Colonic mucosa (tissue), 4 donors: Measurements from ENCODE around the gene MIB1. TPM values are rescaled to one million over a fixed set of nuclear protein-coding genes. Genes with fewer than 3 reads are reported as not detected.

ENCODE experiments used
- DNase-seq: peaks from one replicate; pipeline ENCODE4 v3.0.0-alpha.2; 2020
- H3K27ac ChIP-seq: fragments of 200-600 bp; one replicate; pipeline ENCODE4 v1.8.0; 2021
- H3K27me3 ChIP-seq: fragments of 200-600 bp; one replicate; pipeline ENCODE4 v1.8.0; 2021
- H3K36me3 ChIP-seq: fragments of 200-600 bp; one replicate; pipeline ENCODE4 v1.8.0; 2021
- H3K4me1 ChIP-seq: fragments of 200-600 bp; one replicate; pipeline ENCODE4 v1.8.0; 2021; ENCODE audit warnings: mild to moderate bottlenecking
- H3K4me3 ChIP-seq: fragments of 200-600 bp; one replicate; pipeline ENCODE4 v1.8.0; 2021
- H3K9ac ChIP-seq, 2 donors: one replicate each; pipeline ENCODE4 v1.7.0; 2013; ENCODE audit warnings: control low read depth in 2 of 2, low read depth in 2 of 2, low read length in 2 of 2
- H3K9me3 ChIP-seq: fragments of 200-600 bp; one replicate; pipeline ENCODE4 v1.8.0; 2021
- CTCF ChIP-seq: fragments of 200-600 bp; IDR thresholded peaks from one replicate; pipeline ENCODE4 v1.8.0; 2022; ENCODE audit warnings: antibody characterized with exemption, mild to moderate bottlenecking
- intact Hi-C: fragments of 100-400 bp; cut with DNase I; formaldehyde crosslinking; loops from one replicate; pipeline ENCODE4 v1.14.1; 2022
- total RNA-seq, 2 donors: library from RNA; stranded (reverse); fragmentation: NEBNext Ultra II Directional in 1 of 2; extraction: Animal tissue kit (Norgen Biotek cat#: 25700) in 1 of 2; gene quantifications; one replicate each; pipeline ENCODE4 v1.2.1, GENCODE V29; 2021
- donor health status: healthy.
- donor health status: DM: no; HTN: no; CAD: no.
- donor health status: DM: no; HTN: no; CAD: no.

MIB1 gene
- total RNA-seq, 2 donors from 2014 or later: 23.4 to 39.3 TPM

- intact Hi-C loops: loop anchor here (5.0 to 10.0 kb wide), 3 partner anchors 446 to 786 kb away; no protein-coding TSS in a partner anchor
- H3K27me3 ChIP-seq: no peaks in the 10 kb centered on the region
- no peaks in the 10 kb centered on the region for H3K4me1 ChIP-seq
- H3K9ac ChIP-seq: no peak overlapping the region
- no peaks in the 10 kb centered on the region for H3K9me3 ChIP-seq
- H3K27ac ChIP-seq: no peak overlapping the region
- H3K36me3 ChIP-seq: no peaks in the 10 kb centered on the region
- no peak for DNase-seq
- no peak overlapping the region for H3K4me3 ChIP-seq
- no peak for TF ChIP-seq CTCF
Measured at GRCh38 chr18:21918693-21919092, 178.1 kb downstream of the MIB1 start.

Other genes with a start within 250 kb of the MIB1 start
- 10 to 100 TPM; 11.7 to 17.7 TPM for gene ESCO1, start 140.1 kb upstream of the MIB1 start, total RNA-seq
- gene SNRPD1, start 128.5 kb upstream of the MIB1 start, total RNA-seq: 10 to 100 TPM; 34.0 to 75.7 TPM
- 100 to 1,000 TPM in 1 of 2 donors, 10 to 100 TPM in 1; 69.3 to 105 TPM for gene ABHD3, start 36.0 kb upstream of the MIB1 start, total RNA-seq